ENCODE data around the gene CGB2. TPM values are rescaled to one million over a fixed set of nuclear protein-coding genes. Genes with fewer than 3 reads are reported as not detected.
"Not testable (repeated sequence)": the region's sequence is repeated elsewhere in the genome, so short reads cannot be mapped to it uniquely, and the experiment has no call there.

The CGB2 gene
- total RNA-seq (2014; rRNA removed; shearing (Covaris generic)) (not detected in 2 replicates), polyA plus RNA-seq (2016; fragmentation: Nextera tagmentation; extraction: Ambion mirVana) (0.75 TPM in 1 of 2 replicates, not detected in the other)

- 29% methylated on average over 28 of the region's 28 CpGs for WGBS, 2 experiments (ENCODE audit: low coverage in 1 of 2, low lambda C conversion rate in 2 of 2, missing lambda C conversion rate in 2 of 2)
Measured at GRCh38 chr19:49031642-49032301, at the start of gene CGB2. Gene CGB2 (plus strand): TSS chr19:49031890. CDS start chr19:49032096, 206 bp downstream.

DNA sequence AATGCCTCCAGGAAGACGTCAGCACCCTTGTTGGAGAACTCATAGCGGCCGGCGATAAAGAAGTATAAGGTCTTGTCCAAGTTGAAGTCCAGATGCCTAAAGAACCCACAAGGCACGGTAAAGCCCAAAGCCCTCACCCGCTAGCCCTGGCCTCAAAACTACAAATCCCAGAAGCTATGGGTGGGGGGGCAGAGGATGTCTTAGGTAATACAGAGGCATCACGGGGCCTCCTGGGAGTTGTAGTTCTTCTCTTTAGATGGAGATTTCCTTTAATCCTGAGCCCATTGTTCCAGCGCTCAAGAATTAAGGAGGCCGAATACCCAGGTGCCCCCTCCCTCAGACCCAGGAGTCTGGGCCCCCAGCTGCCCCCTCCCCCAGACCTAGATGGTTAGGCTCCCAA lies 49.4 kb upstream of the CGB2 start:
- WGBS, 2 experiments (ENCODE audit: low coverage in 1 of 2, low lambda C conversion rate in 2 of 2, missing lambda C conversion rate in 2 of 2) = 88 to 90% methylated on average over 9 of the region's 9 CpGs
- Histone ChIP-seq H3K27me3 (replicated peaks; ENCODE audit: insufficient read depth) (no peaks in the 10 kb centered on the region), H3K79me2 (ENCODE audit: insufficient read depth) (peaks cover 6% of the 10 kb centered on the region; the same call in 1 of the 2 replicates)

More at GRCh38 chr19:49031642-49032301, at the start of gene CGB2:
- H3K9ac ChIP-seq; H4K20me1 ChIP-seq (ENCODE audit: insufficient read depth); H3F3A ChIP-seq (ENCODE audit: insufficient read depth); H3K27me3 ChIP-seq (replicated peaks; ENCODE audit: insufficient read depth); H3K4me1 ChIP-seq (ENCODE audit: insufficient read depth); H2AFZ ChIP-seq; H3K9me2 ChIP-seq (ENCODE audit: insufficient read depth); H3K4me3 ChIP-seq; H3K4me2 ChIP-seq (ENCODE audit: unreplicated experiment); H3K27ac ChIP-seq; H3K9me3 ChIP-seq (ENCODE audit: low read depth); H3K36me3 ChIP-seq (ENCODE audit: low read depth); H3K79me2 ChIP-seq (ENCODE audit: insufficient read depth); in situ Hi-C loops (cut with MboI): not testable (repeated sequence)
- DNase-seq = peak; percentile 34

GRCh38 chr19:48985711-48986110 lies 46.0 kb upstream of the CGB2 start:
- TF ChIP-seq EZH2 (IDR thresholded peaks at IDR 0.05; ENCODE audit: insufficient read depth, poor library complexity, severe bottlenecking) (no peak), EZH2phosphoT487 (IDR thresholded peaks at IDR 0.05; ENCODE audit: insufficient read depth, low read depth) (no peak)
- in situ Hi-C loops (cut with MboI) = no loop called here
- no peak overlapping the region for H3K9ac ChIP-seq
- H4K20me1 ChIP-seq (ENCODE audit: insufficient read depth) = 0 out of 2 replicates have a peak, but pooled peaks cover 4% of the 10 kb centered on the region
- H3K9me2 ChIP-seq (ENCODE audit: insufficient read depth) = no peaks in the 10 kb centered on the region
- H2AFZ ChIP-seq = no peak overlapping the region
- 0 out of 2 replicates have a peak, but pooled peaks cover 13% of the 10 kb centered on the region for H3F3A ChIP-seq (ENCODE audit: insufficient read depth)
- H3K36me3 ChIP-seq (ENCODE audit: low read depth) = peaks cover 63% of the 10 kb centered on the region
- no peak overlapping the region for H3K4me2 ChIP-seq (ENCODE audit: unreplicated experiment)
- DNase-seq = no peak
- WGBS, 2 experiments (ENCODE audit: low coverage in 1 of 2, low lambda C conversion rate in 2 of 2, missing lambda C conversion rate in 2 of 2) = 97% methylated on average over 13 of the region's 13 CpGs
- H3K27me3 ChIP-seq (replicated peaks; ENCODE audit: insufficient read depth) = no peaks in the 10 kb centered on the region
- no peak overlapping the region for H3K4me3 ChIP-seq
- H3K79me2 ChIP-seq (ENCODE audit: insufficient read depth) = peaks cover 35% of the 10 kb centered on the region
- no peak overlapping the region for H3K27ac ChIP-seq
- H3K4me1 ChIP-seq (ENCODE audit: insufficient read depth) = peaks cover 6% of the 10 kb centered on the region; the same call in 1 of the 2 replicates
- no peaks in the 10 kb centered on the region for H3K9me3 ChIP-seq (ENCODE audit: low read depth)

More for the DNA sequence above, 49.4 kb upstream of the CGB2 start:
- in situ Hi-C loops (cut with MboI) = no loop called here
- no peaks in the 10 kb centered on the region for H4K20me1 ChIP-seq (ENCODE audit: insufficient read depth)
- no peak overlapping the region for H3K4me3 ChIP-seq
- H3K9me2 ChIP-seq (ENCODE audit: insufficient read depth) = no peaks in the 10 kb centered on the region
- H3K9ac ChIP-seq = no peak overlapping the region
- DNase-seq = peak; percentile 21
- H3K4me2 ChIP-seq (ENCODE audit: unreplicated experiment) = no peak overlapping the region
- no peak overlapping the region for H3K27ac ChIP-seq
- TF ChIP-seq EZH2 (IDR thresholded peaks at IDR 0.05; ENCODE audit: insufficient read depth, poor library complexity, severe bottlenecking) (no peak), EZH2phosphoT487 (IDR thresholded peaks at IDR 0.05; ENCODE audit: insufficient read depth, low read depth) (no peak)
- H3K9me3 ChIP-seq (ENCODE audit: low read depth) = no peaks in the 10 kb centered on the region
- H3F3A ChIP-seq (ENCODE audit: insufficient read depth) = peaks cover 26% of the 10 kb centered on the region
- H3K36me3 ChIP-seq (ENCODE audit: low read depth) = peaks cover 63% of the 10 kb centered on the region
- peaks cover 7% of the 10 kb centered on the region; the same call in 1 of the 2 replicates for H3K4me1 ChIP-seq (ENCODE audit: insufficient read depth)
- H2AFZ ChIP-seq = no peak overlapping the region

DNA sequence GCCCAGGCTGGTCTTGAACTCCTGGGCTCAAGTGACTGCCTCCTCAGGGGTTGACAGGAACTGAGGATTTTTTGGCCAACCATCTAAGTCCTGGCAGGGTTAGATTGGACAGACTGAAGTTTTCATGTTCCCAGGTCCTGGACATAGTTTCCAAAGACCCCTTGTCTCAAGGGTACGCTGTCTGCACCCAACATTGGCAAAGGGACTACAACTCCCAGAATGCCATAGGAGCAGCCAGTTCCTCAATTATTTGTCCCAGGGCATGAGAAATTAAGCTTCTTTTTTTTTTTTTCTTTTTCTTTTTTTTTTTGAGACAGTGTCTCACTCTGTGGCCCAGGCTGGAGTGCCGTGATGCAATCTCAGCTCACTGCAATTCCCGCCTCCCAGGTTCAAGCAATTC lies 45.5 kb upstream of the CGB2 start:
- H3K36me3 ChIP-seq (ENCODE audit: low read depth) = peaks cover 59% of the 10 kb centered on the region
- in situ Hi-C loops (cut with MboI) = no loop called here
- DNase-seq = no peak

More for the DNA sequence above, 45.5 kb upstream of the CGB2 start:
- 0 out of 2 replicates have a peak, but pooled peaks cover 13% of the 10 kb centered on the region for H3F3A ChIP-seq (ENCODE audit: insufficient read depth)
- H3K27ac ChIP-seq = no peak overlapping the region
- no peak overlapping the region for H3K4me2 ChIP-seq (ENCODE audit: unreplicated experiment)
- H3K9me3 ChIP-seq (ENCODE audit: low read depth) = no peaks in the 10 kb centered on the region
- no peak overlapping the region for H2AFZ ChIP-seq
- no peaks in the 10 kb centered on the region for H3K9me2 ChIP-seq (ENCODE audit: insufficient read depth)
- WGBS, 2 experiments (ENCODE audit: low coverage in 1 of 2, low lambda C conversion rate in 2 of 2, missing lambda C conversion rate in 2 of 2) = 97 to 99% methylated on average over 3 of the region's 3 CpGs
- H3K4me3 ChIP-seq = no peak overlapping the region
- TF ChIP-seq EZH2 (IDR thresholded peaks at IDR 0.05; ENCODE audit: insufficient read depth, poor library complexity, severe bottlenecking) (no peak), EZH2phosphoT487 (IDR thresholded peaks at IDR 0.05; ENCODE audit: insufficient read depth, low read depth) (no peak)
- 0 out of 2 replicates have a peak, but pooled peaks cover 4% of the 10 kb centered on the region for H4K20me1 ChIP-seq (ENCODE audit: insufficient read depth)
- H3K79me2 ChIP-seq (ENCODE audit: insufficient read depth) = peaks cover 40% of the 10 kb centered on the region
- no peak overlapping the region for H3K9ac ChIP-seq
- H3K4me1 ChIP-seq (ENCODE audit: insufficient read depth) = peaks cover 10% of the 10 kb centered on the region; the same call in 1 of the 2 replicates
- no peaks in the 10 kb centered on the region for H3K27me3 ChIP-seq (replicated peaks; ENCODE audit: insufficient read depth)
